ENCODE measurements around the gene TPMT.
A peak's percentile ranks its signal among the peaks of the same experiment; 100 is the strongest.
"Not testable (repeated sequence)": the region's sequence is repeated elsewhere in the genome, so short reads cannot be mapped to it uniquely, and the experiment has no call there.

The TPMT gene

DNA sequence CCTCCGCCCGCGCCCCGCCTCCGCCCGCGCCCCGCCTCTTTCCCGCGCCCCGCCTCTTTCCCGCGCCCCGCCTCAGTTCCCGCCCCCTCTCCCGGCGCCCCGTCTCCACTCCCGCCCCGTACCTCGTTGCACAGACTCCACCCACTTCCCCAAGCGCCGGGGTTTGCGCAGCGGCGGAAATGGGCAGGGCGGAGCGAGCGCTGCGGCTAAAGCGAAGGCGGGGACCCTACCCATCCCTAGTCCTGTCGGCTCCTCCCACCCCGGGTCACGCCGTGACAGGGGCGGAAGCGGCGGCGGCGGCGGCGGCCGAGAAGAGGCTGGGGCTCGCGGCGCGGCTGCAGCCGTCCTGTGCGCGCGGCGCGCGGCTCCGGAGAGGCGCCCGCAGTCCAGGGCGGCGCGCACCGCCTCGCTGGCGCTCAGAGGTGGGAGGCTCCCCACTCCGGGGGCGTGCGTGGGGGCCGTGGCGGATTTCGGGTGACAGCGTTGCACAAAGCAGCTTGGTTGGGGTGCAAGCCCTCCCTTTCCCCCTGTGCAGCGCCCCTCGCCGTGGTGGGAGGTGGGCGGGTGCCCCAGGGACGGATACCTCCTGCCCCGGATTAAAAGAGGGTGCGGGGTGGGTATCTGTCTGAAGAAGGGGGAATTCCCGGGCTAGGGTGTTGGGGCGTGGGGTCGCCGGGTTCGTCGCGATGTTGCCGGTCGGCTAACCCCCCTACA lies 430 bp upstream of the TPMT start, which contains the start of gene KDM1B:
KDM1B (plus strand) TSS at position 273 of the 714 bp plus-strand sequence. CDS start 4,474 bp downstream, outside the sequence.
- DNase-seq, result peak; percentile 96 to 98

DNA sequence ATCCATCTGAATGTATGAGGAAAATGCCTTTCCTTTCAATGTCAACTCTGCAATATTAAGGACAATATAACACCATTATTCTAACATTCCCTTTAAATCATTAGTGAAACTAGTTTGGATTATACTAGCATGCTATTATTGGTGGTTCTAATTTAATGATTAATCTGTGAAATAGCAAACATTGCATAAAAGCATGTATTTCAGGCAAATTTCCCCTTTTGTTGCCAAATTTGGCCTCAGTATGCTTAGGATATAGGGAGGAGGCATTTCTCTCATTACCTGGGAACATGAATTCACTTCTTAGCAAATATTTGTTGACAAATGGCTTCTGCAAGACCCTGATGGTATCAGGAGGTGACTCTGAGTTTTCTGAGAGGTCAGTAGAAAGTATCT lies 1.6 kb downstream of the TPMT start:
- DNase-seq, result no peak

- DNase-seq, result no peak
Observed at GRCh38 chr6:18151801-18152200, 3.1 kb downstream of the TPMT start.

GRCh38 chr6:18151391-18151790 lies 3.5 kb downstream of the TPMT start:
- DNase-seq, result not testable (repeated sequence)

DNA sequence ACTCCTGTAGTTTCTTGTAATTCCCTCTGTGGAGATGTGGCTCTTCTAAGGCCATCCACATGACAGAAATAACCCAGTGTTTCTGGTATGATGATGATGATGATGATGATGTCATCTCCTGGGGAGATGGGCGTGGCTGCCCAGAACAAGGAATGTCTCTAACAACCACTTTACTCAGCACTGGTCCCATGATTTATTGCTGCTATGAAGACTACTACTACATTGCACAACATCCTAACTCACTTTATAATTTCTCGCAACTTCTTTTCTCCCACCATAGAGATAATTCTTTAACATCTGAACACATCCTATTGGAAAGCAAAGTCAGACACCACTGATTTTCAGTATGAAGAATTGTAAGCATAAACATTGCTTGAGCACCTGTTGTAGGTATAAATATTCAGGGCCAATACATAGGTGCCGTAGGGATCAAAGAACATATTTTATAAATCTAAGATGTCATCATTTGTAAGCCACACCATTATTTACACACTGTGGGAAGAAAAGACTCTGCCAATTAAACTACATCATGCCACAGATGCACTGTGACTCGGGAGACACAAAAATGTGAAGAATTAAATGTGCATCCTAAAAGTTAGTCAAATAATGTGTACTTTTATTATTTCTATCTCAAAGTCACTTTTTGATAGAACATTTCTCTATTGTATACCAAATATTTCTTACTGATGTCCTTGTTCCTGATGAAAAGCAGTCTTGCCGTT lies 6.4 kb downstream of the TPMT start:
- DNase-seq, result no peak

- DNase-seq, result no peak
Observed at GRCh38 chr6:18147616-18148015, 7.3 kb downstream of the TPMT start.

- no peak for DNase-seq
Observed at GRCh38 chr6:18147160-18147559, 7.7 kb downstream of the TPMT start.

DNA sequence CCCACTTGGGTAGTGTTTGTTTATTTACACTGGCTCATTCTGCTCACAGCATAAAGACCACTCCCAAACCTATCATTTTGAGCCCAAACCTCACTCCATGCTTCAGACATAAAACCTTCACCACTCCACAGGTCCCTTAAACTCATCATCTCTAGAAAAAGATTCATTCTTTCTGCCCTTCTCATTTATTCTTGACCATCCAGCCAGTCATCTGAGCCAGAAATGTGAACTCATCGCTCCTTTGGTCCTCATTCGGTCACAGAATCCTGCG lies 12.4 kb downstream of the TPMT start:
- peak in 1 of 2 experiments; percentile 11 for DNase-seq

DNA sequence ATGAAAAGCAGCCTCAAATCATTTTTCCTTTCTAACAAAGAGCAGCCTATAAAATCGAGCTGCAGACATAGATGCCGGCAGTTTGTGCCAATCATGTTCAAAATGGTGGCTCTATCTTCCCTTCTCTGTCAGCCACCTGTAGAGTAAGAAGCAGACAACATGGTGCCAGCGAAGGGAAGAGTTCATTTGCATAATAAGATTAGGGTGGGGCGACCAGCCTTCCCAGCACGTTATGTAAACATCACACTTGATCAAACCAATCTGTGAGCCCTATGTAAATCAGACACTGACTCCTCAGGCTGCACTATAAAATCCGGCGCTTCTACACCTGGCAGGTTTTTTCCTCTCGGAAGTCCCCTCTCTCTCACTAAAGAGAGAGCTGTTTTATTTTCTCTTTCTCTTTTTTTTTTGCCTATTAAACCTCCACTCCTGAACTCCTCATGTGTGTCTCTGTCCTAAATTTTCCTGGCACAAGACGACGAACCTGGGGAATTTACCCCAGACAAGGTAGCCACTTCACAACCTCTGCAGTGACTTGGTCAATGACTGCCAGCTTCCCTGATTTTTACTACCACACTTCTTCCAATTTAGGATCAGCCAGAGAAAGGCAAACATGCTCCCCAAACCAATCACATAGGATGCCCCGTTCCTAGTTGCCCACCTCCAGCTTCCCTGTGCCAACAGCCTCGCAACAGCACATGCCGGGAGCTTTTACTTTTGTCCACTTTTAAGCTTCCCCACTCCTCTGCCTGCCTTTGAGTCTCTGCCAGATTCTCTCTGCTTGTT lies 12.9 kb downstream of the TPMT start:
- peak in 1 of 2 experiments; percentile 66 for DNase-seq

DNA sequence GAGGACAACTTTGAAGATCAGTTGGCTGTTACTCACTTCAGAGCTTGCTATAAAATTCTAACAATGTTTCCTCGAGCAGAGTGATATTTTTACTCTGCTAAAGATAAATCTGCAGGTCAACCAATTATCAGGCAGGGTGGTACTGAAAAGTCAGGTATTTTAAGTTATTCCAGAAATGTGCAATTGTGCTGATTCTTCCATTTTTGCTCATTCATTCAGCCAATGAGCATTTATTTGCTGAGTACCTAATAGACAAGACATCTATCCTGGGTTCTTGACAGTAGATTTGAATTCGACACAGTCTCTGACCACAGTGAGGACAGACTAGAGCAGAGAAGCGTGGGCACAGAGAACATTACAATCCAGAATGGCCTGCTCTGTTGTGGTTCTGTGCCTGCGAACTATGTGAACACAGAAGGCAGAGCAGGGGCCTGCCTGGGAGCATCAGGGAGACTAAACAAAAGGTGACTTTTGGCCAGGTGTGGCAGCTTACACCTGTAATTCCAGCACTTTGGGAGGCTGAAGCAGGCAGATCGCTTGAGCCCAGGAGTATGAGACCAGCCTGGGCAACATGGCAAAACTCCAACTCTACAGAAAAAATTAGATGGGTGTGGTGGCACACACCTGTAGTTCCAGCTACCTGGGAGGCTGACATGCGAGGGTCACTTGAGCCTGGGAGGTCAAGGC lies 14.8 kb downstream of the TPMT start:
- no peak for DNase-seq

GRCh38 chr6:18138906-18139305 lies 16.0 kb downstream of the TPMT start:
- no peak for DNase-seq

- DNase-seq, result no peak
Observed at GRCh38 chr6:18136260-18136659, 18.6 kb downstream of the TPMT start.

- no peak for DNase-seq
Observed at GRCh38 chr6:18135171-18135570, 19.7 kb downstream of the TPMT start.

GRCh38 chr6:18132346-18132745 lies 22.5 kb downstream of the TPMT start:
- no peak for DNase-seq

- DNase-seq, result no peak
Observed at GRCh38 chr6:18126121-18126520, 28.8 kb downstream of the TPMT start.

DNA sequence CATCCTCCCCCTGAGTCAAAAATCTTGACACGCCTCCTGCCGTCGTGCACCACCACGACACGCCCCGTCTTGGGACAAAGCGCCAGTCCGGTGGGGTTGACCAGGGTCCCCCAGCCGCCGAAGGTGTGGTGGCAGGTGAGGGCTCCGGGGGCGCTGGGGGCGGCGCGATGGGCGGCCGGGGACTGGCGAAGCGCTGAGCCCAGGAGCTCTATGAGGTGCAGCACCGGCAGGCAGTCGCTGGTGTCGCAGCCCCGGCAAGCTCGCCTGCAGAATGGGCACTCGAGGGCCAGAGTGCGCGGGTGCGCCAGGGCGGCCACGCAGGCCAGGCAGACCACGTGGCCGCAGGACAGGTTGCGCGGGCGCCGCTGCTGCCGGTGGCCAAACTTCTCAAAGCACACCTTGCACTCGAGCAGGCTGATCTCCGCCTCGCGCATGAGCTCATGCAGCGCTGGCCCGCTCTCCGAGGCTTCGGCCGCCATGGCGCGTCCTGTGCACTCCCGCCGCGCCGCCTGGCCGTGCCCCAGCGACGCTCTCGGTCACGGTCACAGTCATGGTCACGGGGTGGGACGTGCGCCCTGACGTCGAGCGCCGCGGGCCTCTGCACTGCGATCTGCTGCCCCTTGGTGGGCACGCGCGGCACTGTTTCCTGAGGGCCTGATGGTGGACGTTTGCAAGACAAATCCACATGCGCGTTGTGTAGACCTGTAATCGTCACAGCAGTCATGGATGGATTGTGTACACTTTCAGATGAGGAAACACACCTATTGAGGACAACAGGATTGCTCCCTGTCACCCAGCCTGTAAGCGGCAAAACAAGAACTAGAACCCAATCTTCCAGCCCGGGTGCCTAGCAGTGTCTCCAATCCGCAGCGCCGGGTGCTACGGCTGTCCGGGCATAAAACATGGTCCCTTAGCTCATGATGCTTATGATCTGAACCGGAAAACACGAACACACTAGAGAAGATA lies 32.5 kb downstream of the TPMT start, which contains the start of gene NHLRC1:
NHLRC1 (minus strand) TSS at position 550 of the 966 bp plus-strand sequence; CDS start at position 479, 71 bp downstream.
- peak; percentile 86 to 90 for DNase-seq

DNA sequence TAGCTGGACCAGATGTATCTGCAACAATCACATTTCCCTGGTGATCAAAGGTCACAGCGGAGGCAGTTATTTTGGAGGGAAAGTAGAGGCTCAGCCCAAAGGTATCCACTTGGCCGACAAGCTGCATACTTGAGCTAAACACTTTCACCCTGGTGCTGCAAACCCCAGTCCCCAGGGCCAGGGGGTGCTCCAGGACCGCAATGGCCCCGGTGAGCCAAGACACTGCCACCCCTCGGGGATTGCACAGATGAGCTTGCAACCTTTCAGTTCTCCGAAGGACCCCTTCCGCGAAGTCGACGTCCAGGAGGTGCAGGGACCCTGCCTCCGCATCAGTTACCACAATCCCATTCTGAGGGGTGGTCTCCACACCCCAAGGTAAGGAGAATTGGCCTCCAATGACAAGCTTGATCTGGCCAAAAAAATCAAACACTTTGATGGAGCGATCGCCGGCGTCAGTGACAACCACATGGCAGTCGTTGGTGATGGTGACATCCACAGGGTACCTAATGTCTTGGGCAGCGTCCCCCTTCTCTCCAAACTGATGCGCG lies 33.2 kb downstream of the TPMT start:
- DNase-seq, result no peak

GRCh38 chr6:18119236-18119635 lies 35.6 kb downstream of the TPMT start:
- DNase-seq, result no peak

GRCh38 chr6:18118330-18118729 lies 36.5 kb downstream of the TPMT start:
- no peak for DNase-seq

DNA sequence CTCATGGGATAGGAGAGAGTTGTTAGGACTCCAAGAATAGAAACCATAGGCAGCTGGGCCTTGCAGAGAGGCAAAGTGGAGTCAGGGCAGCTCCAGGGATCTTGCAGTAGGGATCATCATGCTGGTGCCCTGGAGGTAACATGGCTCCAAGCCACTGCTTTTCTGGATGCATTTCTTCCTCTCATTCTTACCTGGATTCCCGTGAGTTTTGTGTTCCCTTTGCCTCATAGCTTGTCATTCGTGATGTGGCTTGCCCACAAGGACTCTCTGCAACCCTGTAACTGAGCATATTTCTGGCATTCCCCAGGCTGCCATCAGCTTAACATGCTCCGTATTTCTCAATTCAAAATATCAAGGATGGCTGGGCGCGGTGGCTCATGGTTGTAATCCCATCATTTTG lies 37.7 kb downstream of the TPMT start:
- no peak for DNase-seq

GRCh38 chr6:18115356-18115755 lies 39.5 kb downstream of the TPMT start:
- no peak for DNase-seq

DNA sequence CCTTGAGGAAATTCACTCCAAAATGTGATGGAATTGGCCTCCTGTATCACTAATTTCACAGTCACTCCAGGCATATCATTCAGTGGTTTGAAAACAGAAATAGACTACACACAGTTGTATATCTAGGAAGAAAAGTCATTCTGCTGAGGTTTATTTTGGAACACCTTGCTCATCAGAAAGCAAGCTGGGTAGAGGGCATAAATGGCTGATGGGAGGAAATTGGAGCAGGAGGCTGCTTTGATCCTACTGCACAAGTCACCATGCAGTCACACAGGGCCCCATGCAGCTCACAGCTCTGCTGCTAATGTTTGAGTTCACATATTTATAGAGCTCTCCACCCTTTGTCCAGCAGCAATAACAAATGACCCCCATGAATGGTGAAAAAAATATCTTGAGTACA lies 44.7 kb downstream of the TPMT start:
- no peak for DNase-seq

All from NCI-H2081 (cell line).